ENCODE measurements around the gene ATP6V1E1. TPM values are rescaled to one million over a fixed set of nuclear protein-coding genes. Genes with fewer than 3 reads are reported as not detected.
"Not testable (repeated sequence)": the region's sequence is repeated elsewhere in the genome, so short reads cannot be mapped to it uniquely, and the experiment has no call there.

The ATP6V1E1 gene
- total RNA-seq, 3 donors from 2014 or later = 99.6 to 128 (median 110) TPM

DNA sequence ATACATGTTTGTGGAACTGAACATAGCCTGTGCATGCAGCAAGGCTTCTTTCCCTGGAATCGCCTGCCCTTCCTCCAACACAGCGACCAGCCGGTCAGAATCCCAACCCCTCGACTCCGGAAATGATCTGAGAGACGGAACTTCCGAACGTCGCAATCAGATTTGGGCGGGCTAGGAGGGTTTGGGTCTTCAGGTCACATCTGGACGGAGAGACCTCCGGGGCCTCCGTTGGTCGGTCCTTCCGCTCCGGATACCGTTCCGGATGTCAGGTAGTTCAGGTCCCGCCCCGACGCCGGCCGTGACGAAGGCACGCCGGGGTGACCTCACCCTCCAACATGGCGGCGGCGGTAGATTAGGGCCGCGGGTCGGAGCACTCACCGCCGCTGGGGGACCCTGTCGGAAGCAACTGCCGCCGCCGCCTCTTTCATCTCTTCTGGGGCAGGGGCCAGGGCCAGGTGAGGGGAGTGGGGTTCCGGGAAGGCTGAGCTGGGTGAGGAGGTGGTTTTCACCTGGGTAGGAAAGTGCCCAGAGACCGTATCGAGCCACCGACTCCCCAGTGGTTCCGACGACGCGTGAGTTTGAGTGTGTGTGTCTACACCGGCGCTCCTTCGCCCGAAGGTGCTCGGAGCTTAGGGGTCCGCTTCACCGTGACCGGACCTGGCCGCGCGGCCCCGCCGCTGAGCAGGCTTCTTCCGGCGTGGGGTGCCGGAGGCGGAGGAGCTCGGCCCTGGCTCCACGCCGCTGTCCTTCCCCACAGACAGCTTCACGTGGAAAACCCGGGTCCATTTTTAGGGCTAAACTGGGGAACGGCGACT lies 10.1 kb upstream of the ATP6V1E1 start, which contains the start of gene BCL2L13:
BCL2L13 (plus strand) TSS at position 326 of the 815 bp plus-strand sequence. CDS start 16,955 bp downstream, outside the sequence.
- DNase-seq (peak; percentile 94 to 97 (median 96)), ATAC-seq (peak; percentile 97)
- intact Hi-C loops (cut with DNase I, micrococcal nuclease) = no loop called here
- H3K4me1 ChIP-seq (ENCODE audit: low read depth) = peaks cover 14% of the 10 kb centered on the region
- no peaks in the 10 kb centered on the region for H3K36me3 ChIP-seq (ENCODE audit: low read depth)
- H3K9me3 ChIP-seq = no peaks in the 10 kb centered on the region
- TF ChIP-seq, protein P1, sequence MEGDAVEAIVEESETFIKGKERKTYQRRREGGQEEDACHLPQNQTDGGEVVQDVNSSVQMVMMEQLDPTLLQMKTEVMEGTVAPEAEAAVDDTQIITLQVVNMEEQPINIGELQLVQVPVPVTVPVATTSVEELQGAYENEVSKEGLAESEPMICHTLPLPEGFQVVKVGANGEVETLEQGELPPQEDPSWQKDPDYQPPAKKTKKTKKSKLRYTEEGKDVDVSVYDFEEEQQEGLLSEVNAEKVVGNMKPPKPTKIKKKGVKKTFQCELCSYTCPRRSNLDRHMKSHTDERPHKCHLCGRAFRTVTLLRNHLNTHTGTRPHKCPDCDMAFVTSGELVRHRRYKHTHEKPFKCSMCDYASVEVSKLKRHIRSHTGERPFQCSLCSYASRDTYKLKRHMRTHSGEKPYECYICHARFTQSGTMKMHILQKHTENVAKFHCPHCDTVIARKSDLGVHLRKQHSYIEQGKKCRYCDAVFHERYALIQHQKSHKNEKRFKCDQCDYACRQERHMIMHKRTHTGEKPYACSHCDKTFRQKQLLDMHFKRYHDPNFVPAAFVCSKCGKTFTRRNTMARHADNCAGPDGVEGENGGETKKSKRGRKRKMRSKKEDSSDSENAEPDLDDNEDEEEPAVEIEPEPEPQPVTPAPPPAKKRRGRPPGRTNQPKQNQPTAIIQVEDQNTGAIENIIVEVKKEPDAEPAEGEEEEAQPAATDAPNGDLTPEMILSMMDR (IDR thresholded peaks at IDR 0.05) = no peak
- H3K4me3 ChIP-seq = peak within 1 kb of the TSS; percentile 85

DNA sequence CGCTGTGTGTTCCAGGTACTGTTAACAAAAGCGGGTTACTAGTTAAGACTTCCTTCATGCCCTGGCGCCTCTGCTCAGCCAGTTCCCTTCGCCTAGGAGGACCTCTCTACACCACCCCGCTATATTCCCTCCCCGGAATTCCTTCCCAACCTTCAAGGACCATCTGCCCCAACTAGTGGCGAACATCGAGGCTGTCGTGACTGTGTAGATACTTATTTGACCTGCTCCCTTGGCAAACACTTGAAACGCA lies 9.6 kb upstream of the ATP6V1E1 start:
- peaks cover 14% of the 10 kb centered on the region for H3K4me1 ChIP-seq (ENCODE audit: low read depth)
- H3K9me3 ChIP-seq = no peaks in the 10 kb centered on the region
- intact Hi-C loops (cut with DNase I, micrococcal nuclease) = no loop called here
- TF ChIP-seq, protein P1 (IDR thresholded peaks at IDR 0.05) = no peak
- no peaks in the 10 kb centered on the region for H3K36me3 ChIP-seq (ENCODE audit: low read depth)
- peak overlapping the region; percentile 85 for H3K4me3 ChIP-seq
- peak; percentile 59 for ATAC-seq
- DNase-seq = no peak

DNA sequence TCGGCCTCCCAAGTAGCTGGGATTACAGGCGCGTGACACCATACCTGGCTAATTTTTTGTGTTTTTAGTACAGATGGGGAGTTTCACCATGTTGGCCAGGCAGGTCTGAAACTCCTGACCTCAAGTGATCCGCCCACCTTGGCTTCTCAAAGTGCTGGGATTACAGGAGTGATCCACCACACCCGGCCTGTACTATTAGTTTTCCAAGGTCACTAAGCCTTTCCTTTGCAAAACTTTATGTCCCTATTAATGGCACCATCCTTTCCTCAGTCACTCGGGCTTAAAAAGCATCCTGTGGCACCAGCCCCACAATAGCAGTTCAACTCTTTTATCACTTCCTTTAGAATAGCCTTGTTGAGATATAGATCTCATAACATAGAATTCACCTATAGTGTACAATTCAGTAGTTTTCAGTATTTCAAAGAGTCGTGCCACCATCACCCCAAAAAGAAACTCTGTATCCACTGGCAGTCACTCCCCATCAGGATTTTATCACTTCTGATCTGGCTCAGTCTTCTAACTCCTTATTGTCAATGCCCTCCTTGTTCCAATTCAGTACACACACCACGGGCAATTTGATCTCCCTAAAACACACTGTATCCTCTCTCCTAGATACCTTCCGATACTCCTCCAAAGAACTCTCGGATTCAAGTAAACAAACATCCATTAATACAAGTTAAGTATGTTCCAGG lies 9.1 kb upstream of the ATP6V1E1 start:
- H3K36me3 ChIP-seq (ENCODE audit: low read depth) = no peaks in the 10 kb centered on the region
- peak overlapping the region; percentile 85 for H3K4me3 ChIP-seq
- ATAC-seq (peak; percentile 1), DNase-seq (no peak)
- H3K9me3 ChIP-seq = no peaks in the 10 kb centered on the region
- intact Hi-C loops (cut with DNase I, micrococcal nuclease) = no loop called here
- peaks cover 14% of the 10 kb centered on the region for H3K4me1 ChIP-seq (ENCODE audit: low read depth)
- TF ChIP-seq, protein P1 (IDR thresholded peaks at IDR 0.05) = no peak

DNA sequence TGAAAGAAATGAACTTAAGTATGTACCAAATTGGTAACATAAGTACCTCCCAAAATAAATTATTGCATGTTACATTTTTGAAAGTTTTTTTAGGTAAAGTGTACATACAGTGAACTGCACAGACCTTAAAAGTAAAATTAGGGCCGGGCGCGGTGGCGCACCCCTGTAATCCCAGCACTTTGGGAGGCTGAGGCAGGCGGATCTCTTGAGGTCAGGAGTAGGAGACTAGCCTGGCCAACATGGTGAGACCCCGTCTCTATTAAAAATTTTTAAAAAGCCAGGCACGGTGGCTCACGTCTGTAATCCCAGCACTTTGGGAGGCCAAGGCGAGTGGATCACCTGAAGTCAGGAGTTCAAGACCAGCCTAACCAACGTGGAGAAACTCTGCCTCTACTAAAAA lies 8.3 kb upstream of the ATP6V1E1 start:
- H3K9me3 ChIP-seq; DNase-seq; H3K36me3 ChIP-seq (ENCODE audit: low read depth); intact Hi-C loops (cut with DNase I, micrococcal nuclease); ATAC-seq; H3K4me3 ChIP-seq: not testable (repeated sequence)
- peaks cover 14% of the 10 kb centered on the region for H3K4me1 ChIP-seq (ENCODE audit: low read depth)

DNA sequence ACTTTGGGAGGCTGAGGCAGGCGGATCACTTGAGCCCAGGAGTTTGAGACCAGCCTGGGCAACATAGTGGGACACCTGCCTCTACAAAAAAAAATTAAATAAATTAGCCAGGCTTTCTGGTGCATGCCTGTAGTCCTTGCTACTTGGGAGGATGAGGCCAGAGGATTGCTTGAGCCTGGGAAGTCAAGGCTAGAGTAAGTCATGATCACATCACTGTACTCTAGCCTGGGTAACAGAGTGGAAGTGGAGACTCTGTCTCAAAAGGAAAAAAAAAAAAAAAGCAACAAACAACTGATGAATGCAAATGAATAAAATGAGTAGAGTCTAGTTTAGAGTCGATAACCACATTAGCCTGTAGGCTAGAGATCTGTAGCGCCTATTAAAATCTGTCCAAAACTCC lies 6.1 kb upstream of the ATP6V1E1 start:
- DNase-seq = no peak
- Histone ChIP-seq H3K9me3 (no peaks in the 10 kb centered on the region), H3K36me3 (ENCODE audit: low read depth) (no peaks in the 10 kb centered on the region), H3K4me1 (ENCODE audit: low read depth) (peaks cover 9% of the 10 kb centered on the region), H3K4me3 (no peak overlapping the region)
- intact Hi-C loops (cut with DNase I, micrococcal nuclease) = no loop called here
- TF ChIP-seq, protein P1 (IDR thresholded peaks at IDR 0.05) = no peak
- no peak for ATAC-seq

DNA sequence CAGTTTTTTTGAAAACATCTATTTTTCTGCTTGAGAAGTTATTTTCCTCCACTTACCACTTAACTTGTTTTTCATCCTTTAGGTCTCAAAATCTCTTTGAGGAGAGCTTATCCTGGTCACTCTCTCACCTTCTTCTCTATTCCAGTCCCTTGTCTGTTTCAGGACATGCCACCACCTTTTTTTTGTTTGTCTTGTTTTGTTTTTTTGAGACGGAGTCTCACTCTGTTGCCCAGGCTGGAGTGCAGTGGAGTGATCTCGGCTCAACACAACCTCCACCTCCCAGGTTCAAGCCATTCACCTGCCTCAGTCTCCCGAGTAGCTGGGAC lies 5.4 kb upstream of the ATP6V1E1 start:
- intact Hi-C loops (cut with DNase I, micrococcal nuclease) = no loop called here
- TF ChIP-seq, protein P1 (IDR thresholded peaks at IDR 0.05) = no peak
- DNase-seq = no peak

More for the DNA sequence above, 5.4 kb upstream of the ATP6V1E1 start:
- Histone ChIP-seq H3K4me1 (ENCODE audit: low read depth) (peaks cover 7% of the 10 kb centered on the region), H3K9me3 (no peaks in the 10 kb centered on the region), H3K36me3 (ENCODE audit: low read depth) (no peaks in the 10 kb centered on the region), H3K4me3 (no peak overlapping the region)
- ATAC-seq = no peak

All from mucosa of descending colon (tissue), 3 donors.